Measurements from ENCODE around the gene THSD4.

The THSD4 gene

DNA sequence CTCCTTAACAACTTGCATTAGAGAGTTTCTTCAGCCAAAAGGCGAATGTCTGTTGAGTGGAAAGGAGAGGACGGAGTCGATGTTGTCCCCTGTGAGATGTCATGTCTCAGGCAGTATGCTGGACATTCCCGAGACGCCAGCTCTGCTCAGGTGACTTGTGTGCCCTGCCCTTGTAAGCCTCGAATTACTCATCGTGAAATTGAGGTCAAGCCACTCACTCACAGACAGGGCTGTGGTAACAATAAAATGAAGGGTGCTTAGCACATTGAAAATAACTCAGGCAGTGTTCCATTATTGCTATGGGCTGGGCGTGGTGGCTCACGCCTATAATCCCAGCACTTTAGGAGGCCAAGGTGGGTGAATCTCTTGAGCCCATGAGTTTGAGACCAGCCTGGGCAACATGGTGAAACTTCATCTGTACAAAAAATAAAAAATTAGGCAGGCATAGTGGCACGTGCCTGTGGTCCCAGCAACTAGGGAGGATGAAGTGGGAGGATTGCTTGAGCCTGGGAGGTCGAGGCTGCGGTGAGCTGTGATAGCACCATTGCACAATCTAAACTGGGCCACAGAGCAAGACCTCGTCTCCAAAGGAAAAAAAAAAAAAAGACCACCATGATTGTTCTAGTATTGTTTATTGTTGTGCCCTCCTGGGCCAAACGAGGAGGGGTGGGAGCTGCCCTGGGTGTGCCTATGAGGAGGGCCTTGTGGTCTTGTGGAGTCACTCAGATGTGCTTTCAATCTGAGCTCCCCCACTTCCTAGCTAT is 214.4 kb downstream of the THSD4 start:
- no peak for DNase-seq (ENCODE audit: low read depth)

GRCh38 chr15:71330638-71331162 is 215.4 kb downstream of the THSD4 start:
- DNase-seq (ENCODE audit: low read depth) = no peak

DNA sequence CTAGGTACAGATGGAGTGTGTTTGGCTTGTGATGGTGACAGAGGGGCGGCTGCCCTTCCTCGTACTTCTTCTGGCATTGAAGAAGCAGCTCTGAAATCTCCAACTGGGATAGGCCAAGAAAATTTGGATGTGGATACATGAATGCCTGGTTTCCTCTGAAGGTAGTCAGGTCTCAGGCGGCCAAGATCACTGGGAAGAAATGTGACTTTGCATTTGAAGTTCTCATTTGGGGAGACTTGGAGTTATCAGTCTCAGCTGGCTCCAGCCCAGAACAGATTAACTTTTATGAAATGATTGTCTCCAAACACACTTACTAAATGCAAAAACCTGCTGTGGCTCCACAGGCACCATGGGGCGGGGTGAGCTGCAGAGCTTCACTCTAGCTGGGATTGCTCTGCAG is 215.9 kb downstream of the THSD4 start:
- DNase-seq (ENCODE audit: low read depth) = no peak

DNA sequence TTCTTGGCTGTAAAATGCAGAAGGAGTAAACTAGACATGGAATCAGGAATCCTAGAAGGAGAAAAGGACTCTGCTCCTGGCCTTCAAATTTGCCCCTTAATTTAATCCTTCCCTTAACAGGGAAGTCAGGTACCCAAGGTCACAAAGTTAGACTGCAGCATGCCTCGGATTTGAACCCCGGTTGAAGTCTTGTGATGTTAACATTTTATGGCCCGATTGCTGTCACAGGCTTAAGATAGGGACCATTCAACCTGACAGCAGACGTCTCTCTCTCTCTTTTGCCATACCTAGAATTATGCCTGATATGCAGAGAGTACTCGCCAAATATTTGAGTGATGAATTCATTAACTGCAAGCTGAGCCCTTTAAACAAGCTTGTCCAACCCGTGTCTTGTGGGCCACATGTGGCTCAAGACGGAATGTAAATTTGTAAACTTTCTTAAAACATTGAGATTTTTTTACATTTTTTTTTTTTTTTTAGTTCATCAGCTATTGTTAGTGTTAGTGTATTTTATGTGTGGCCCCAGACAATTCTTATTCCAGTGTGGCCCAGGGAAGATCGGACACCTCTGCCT is 217.2 kb downstream of the THSD4 start:
- DNase-seq (ENCODE audit: low read depth) = no peak

- DNase-seq (ENCODE audit: low read depth) = no peak
Measured at GRCh38 chr15:71333136-71333700, 217.9 kb downstream of the THSD4 start.

GRCh38 chr15:71333839-71334238 is 218.6 kb downstream of the THSD4 start:
- DNase-seq (ENCODE audit: low read depth) = peak; percentile 44

GRCh38 chr15:71334434-71334833 is 219.2 kb downstream of the THSD4 start:
- no peak for DNase-seq (ENCODE audit: low read depth)

- DNase-seq (ENCODE audit: low read depth) = no peak
Measured at GRCh38 chr15:71334873-71335272, 219.6 kb downstream of the THSD4 start.

GRCh38 chr15:71335591-71335990 is 220.3 kb downstream of the THSD4 start:
- DNase-seq (ENCODE audit: low read depth) = no peak

- no peak for DNase-seq (ENCODE audit: low read depth)
Measured at GRCh38 chr15:71336671-71337070, 221.4 kb downstream of the THSD4 start.

- no peak for DNase-seq (ENCODE audit: low read depth)
Measured at GRCh38 chr15:71337197-71337845, 222.1 kb downstream of the THSD4 start.

DNA sequence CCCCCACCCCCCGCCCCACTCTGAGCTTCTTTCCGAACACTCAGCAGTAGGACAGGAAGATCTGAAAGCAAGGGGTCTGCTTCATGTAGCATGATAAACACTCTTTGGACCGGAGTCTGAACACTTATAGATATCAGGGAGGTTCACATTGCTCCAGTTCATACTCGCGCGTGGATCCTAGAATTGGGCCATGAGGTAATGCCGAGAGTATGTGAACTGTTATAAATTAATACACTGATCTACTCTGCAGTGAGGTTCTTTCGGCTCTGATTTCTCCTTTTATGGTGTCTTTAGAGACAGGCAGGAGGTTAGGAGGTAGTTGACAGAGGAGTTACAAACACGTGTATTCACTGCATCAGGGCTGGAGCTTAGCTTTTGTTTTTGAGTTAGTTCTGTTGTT is 223.0 kb downstream of the THSD4 start:
- no peak for DNase-seq (ENCODE audit: low read depth)

DNA sequence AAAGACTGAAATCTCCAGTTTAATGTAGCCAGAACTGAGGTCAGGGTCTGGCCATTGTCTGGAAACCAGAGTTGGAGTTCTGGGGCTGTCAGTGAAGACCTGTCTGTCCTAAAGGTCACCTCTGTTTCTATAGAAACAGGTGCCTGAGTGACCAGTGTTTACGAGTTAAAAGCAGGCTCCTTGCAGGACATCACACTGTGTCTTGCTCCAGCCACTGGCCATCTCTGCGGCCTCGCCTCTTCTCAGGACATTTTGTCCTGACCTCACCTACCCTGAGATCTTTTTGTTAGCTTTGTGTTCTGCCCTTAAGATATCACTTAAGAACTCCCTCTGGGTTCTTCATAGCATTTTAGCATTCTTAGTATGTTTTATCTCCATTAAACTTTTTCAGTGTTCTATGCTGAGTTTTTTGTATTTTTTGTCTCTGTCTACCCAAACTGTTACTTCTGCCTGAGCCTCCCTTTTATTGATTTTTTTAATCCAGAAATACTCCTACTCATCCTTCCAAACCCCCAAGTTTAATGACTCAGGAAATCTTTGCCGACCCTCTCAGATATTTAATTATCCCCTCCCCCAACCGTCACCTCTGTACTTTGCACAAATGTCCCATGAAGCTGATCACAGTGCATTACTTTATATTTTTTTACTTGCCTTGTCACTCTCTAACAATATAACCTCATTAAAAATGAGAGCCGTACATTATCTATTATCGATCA is 223.7 kb downstream of the THSD4 start:
- no peak for DNase-seq (ENCODE audit: low read depth)

DNA sequence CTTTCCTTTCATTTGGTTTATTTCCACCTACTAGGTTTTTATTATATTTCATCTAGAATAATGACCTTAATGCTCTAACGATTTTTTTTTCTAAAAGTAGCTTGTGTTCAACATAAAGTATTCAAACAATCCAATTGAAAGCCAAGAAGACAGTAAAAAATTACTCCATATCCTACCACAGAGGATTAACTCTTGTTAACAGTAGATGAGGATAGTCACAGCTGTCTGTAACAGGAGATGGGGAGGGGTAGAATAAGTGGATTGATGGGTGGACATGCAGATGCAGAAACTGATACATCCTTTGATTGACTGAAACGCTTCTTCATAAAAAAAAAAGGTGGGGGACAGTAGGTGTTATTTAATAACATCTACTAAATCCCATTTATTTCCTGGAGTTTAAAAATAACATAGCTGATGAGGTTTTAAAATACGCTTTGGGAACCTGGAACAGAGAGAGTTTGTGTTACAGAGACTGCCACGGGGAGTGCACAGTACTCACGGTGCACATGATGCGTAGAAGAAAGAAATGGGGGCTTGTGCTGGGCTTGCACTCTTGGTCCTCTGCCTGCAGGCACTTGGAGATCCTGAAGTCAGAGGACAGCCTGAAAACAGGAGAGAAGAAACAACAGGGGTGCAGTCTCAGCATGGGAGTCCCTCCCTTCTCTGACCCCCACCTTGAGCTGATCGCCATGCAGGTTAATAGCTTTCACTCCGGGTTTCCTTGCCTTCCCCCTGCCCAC is 226.7 kb downstream of the THSD4 start:
- no peak for DNase-seq (ENCODE audit: low read depth)

DNA sequence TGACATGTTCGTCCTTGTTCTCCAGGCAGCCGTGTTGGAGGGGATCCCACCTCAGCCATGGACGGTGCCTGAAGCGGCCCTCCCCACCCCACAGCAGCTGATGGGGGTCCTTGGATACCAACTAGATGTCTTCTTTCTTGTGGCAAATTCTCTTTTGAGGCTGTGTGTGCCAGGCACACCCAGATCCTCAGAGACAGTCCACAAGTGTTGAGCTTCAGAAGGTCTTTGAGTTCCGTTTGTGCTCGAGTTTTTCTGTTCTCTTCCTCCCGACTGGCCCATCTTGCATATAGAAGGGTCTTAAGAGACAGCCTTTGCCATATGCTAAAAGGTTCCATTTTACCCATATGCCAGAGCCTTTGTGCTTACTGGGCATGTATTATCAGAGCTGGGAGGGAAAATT is 227.4 kb downstream of the THSD4 start:
- no peak for DNase-seq (ENCODE audit: low read depth)

DNA sequence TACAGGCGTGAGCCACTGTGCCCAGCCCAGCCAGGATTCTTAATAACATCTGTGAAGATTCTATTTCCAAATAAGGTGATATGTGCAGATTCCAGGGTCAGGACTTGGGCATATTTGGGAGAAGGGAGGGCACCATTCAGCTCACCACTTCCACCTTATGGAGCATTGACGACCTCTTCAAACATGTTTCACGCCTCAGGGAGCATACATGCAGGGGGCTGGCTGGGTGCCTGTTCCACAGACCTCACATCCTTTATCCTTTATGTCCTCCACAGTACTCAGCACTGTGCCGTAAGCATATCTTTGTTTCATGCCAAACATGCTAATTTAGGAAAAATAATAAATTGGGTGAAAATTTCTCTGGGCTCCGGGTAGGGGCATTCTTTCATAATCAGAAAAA is 229.0 kb downstream of the THSD4 start:
- no peak for DNase-seq (ENCODE audit: low read depth)

GRCh38 chr15:71345186-71345585 is 229.9 kb downstream of the THSD4 start:
- DNase-seq (ENCODE audit: low read depth) = no peak

DNA sequence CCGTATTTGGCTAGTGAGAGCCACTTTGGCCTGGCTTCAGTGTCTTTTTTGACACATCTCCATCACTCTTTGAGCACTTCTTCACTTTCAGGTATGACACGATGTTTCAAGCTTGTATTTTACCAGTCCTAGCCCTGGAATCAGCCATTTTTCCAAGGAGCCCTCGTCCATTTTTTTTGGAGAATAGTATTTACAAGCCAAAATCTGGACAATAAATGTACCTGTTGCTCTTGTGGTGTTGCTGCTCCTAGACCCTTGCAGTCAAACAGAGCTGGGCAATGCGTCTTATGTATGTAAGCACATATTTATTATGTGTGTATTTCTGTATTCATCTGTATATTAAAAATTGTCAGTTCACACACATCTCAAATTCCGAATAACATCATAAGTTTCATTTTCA is 231.2 kb downstream of the THSD4 start:
- no peak for DNase-seq (ENCODE audit: low read depth)

- DNase-seq (ENCODE audit: low read depth) = no peak
Measured at GRCh38 chr15:71348597-71348996, 233.3 kb downstream of the THSD4 start.

DNA sequence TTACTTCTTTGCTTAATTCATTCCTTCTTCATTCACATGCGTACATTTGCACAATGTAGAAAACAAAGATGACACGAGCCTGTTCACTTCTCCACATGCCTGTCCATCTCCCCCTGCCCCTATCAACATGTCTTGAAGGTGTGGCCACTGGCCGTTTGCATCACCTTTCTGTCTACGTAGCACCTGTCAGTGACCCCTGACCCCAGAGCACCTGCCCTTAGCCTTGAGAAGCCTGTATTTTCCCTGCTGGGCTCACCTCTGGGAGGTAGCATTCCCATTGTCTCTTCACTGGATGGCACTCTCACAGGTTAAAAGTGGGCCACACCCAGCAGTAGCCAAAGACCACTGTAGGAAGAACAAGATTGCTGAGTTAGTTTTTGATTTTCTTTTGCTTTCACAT is 234.1 kb downstream of the THSD4 start:
- no peak for DNase-seq (ENCODE audit: low read depth)

DNA sequence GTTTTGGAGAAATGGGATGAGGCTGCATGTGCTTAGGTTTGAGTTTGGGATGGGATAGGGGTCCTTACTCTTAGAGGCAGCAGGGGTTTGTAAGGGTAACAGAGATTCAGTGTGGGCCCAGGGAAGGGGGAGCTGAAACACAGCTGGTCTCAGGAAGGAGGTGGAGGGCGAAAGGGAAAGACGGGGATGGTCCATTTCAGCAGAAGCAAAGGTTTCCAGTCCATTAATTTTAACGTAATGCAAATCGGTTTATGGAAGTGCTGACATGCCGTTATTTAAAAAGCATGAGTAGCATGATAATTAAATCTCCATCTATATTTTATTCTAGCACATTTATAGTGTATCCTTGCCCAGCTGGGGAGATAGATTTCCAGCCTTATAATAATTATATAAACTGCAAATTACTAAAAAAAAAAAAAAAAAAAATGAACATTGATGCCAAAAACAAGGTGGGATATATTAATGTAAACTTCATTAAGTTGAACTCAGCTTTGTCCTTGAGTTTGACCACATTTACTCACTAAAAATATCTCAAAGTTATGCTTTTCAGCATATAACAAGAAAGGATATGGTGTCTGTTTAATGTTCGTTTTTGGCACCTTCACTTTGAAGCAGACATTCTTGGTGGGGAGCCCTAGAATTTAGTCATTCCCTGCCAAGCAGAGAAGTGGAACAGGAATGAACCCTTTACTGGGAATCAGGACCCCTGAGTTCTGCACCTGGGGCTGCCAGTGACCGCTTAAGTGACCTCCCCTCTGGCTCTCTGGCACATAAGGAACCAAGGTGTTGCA is 234.7 kb downstream of the THSD4 start:
- no peak for DNase-seq (ENCODE audit: low read depth)

Measured in stromal cell of bone marrow (primary cell).